ENCODE results near the gene IBSP. TPM values are rescaled to one million over a fixed set of nuclear protein-coding genes. Genes with fewer than 3 reads are reported as not detected.

Gene IBSP
- total RNA-seq, 1 donor from 2014 or later, result 0.90 TPM

DNA sequence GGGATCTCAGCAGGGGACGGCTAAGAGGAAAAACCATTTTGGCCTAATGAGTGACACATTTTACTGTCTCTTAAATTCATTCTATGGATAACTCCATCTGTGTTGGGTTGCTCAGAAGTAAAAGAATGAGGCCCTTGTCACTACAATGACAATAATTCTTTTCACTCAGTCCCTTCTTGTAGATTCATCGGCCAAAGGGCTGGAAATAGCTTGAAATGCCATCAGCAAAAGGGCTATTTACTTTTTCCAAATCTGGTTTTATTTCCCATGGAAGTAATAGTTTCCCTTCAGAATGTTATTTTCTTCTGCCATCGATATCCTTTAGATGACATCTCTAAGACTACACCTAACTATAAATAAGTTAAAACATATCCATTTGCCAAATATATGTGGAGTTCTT, 40.8 kb downstream of the IBSP start:
- Mint-ChIP-seq H3K4me3 (ENCODE audit: unreplicated experiment) (no peak overlapping the region), H3K27me3 (ENCODE audit: low read depth) (no peaks in the 10 kb centered on the region), H3K27ac (ENCODE audit: unreplicated experiment) (no peak overlapping the region), H3K36me3 (ENCODE audit: low read depth) (no peaks in the 10 kb centered on the region), H3K9me3 (ENCODE audit: low read depth) (no peaks in the 10 kb centered on the region), H3K4me1 (ENCODE audit: low read depth) (peaks cover 28% of the 10 kb centered on the region)
- TF ChIP-seq, protein P1, sequence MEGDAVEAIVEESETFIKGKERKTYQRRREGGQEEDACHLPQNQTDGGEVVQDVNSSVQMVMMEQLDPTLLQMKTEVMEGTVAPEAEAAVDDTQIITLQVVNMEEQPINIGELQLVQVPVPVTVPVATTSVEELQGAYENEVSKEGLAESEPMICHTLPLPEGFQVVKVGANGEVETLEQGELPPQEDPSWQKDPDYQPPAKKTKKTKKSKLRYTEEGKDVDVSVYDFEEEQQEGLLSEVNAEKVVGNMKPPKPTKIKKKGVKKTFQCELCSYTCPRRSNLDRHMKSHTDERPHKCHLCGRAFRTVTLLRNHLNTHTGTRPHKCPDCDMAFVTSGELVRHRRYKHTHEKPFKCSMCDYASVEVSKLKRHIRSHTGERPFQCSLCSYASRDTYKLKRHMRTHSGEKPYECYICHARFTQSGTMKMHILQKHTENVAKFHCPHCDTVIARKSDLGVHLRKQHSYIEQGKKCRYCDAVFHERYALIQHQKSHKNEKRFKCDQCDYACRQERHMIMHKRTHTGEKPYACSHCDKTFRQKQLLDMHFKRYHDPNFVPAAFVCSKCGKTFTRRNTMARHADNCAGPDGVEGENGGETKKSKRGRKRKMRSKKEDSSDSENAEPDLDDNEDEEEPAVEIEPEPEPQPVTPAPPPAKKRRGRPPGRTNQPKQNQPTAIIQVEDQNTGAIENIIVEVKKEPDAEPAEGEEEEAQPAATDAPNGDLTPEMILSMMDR (IDR thresholded peaks at IDR 0.05), result no peak
- DNase-seq (ENCODE audit: low spot score), result no peak

DNA sequence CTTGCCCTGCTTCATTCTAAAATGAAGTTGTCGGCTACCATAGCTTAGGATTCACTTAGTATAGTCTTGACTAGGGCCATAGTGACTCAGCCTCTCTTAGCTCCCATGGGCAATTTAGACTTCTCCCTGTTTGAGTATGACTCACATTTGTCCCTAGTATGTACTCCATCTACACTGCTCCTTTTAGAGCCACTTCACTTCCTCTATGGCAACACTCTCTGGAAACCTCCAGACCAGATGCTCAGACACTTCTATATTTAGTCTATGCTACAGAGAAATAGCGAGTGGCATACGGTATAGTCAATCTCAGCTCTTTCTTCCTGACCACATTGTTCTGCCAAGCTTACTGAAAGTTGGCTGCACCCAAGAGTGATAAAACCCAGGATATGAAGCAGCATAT, 44.6 kb downstream of the IBSP start:
- Mint-ChIP-seq H3K27me3 (ENCODE audit: low read depth) (peaks cover 1% of the 10 kb centered on the region), H3K4me1 (ENCODE audit: low read depth) (peaks cover 25% of the 10 kb centered on the region), H3K9me3 (ENCODE audit: low read depth) (no peaks in the 10 kb centered on the region), H3K27ac (ENCODE audit: unreplicated experiment) (peak overlapping the region; percentile 93), H3K36me3 (ENCODE audit: low read depth) (no peaks in the 10 kb centered on the region), H3K4me3 (ENCODE audit: unreplicated experiment) (no peak overlapping the region)
- TF ChIP-seq, protein P1 (IDR thresholded peaks at IDR 0.05), result no peak
- no peak for DNase-seq (ENCODE audit: low spot score)

DNA sequence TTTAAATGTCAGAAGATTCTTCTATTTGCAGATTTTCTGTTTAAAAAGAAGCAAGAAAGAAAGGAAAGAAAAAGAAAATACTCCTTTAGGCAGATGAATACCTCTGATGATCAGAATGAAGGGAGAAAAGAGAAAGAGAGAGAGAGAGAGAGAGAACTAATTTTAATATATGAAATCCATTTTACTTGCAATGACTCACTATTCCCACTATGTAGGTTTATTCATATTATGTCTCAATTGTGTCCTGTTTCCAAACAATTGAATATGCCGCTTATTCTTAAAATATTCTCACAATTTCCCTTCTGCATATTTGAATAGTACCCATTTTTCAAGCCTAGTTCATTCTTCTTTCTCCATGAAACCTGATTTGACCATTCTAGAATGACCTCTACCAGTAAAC, 45.1 kb downstream of the IBSP start:
- no peaks in the 10 kb centered on the region for H3K36me3 Mint-ChIP-seq (ENCODE audit: low read depth)
- peak overlapping the region; percentile 93 for H3K27ac Mint-ChIP-seq (ENCODE audit: unreplicated experiment)
- H3K4me1 Mint-ChIP-seq (ENCODE audit: low read depth), result peaks cover 25% of the 10 kb centered on the region
- H3K9me3 Mint-ChIP-seq (ENCODE audit: low read depth), result no peaks in the 10 kb centered on the region
- peaks cover 1% of the 10 kb centered on the region for H3K27me3 Mint-ChIP-seq (ENCODE audit: low read depth)
- TF ChIP-seq, protein P1 (IDR thresholded peaks at IDR 0.05), result no peak
- no peak for DNase-seq (ENCODE audit: low spot score)
- peak overlapping the region; percentile 0 for H3K4me3 Mint-ChIP-seq (ENCODE audit: unreplicated experiment)

DNA sequence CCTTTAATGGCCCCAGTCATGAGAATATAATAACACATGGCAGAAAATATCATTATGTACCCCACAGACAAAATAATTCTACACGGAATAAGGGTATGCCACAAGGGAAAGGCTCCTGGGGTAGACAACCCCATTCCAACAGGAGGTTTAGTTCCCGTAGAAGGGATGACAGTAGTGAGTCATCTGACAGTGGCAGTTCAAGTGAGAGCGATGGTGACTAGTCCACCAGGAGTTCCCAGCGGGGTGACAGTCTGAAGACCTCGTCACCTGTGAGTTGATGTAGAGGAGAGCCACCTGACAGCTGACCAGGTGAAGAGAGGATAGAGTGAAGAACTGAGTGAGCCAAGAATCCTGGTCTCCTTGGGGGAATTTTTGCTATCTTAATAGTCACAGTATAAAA, 46.9 kb downstream of the IBSP start:
- TF ChIP-seq, protein P1 (IDR thresholded peaks at IDR 0.05), result no peak
- no peak overlapping the region for H3K4me3 Mint-ChIP-seq (ENCODE audit: unreplicated experiment)
- H3K27me3 Mint-ChIP-seq (ENCODE audit: low read depth), result peaks cover 1% of the 10 kb centered on the region
- peaks cover 25% of the 10 kb centered on the region for H3K4me1 Mint-ChIP-seq (ENCODE audit: low read depth)
- no peaks in the 10 kb centered on the region for H3K9me3 Mint-ChIP-seq (ENCODE audit: low read depth)
- no peaks in the 10 kb centered on the region for H3K36me3 Mint-ChIP-seq (ENCODE audit: low read depth)
- no peak for DNase-seq (ENCODE audit: low spot score)
- H3K27ac Mint-ChIP-seq (ENCODE audit: unreplicated experiment), result no peak overlapping the region

DNA sequence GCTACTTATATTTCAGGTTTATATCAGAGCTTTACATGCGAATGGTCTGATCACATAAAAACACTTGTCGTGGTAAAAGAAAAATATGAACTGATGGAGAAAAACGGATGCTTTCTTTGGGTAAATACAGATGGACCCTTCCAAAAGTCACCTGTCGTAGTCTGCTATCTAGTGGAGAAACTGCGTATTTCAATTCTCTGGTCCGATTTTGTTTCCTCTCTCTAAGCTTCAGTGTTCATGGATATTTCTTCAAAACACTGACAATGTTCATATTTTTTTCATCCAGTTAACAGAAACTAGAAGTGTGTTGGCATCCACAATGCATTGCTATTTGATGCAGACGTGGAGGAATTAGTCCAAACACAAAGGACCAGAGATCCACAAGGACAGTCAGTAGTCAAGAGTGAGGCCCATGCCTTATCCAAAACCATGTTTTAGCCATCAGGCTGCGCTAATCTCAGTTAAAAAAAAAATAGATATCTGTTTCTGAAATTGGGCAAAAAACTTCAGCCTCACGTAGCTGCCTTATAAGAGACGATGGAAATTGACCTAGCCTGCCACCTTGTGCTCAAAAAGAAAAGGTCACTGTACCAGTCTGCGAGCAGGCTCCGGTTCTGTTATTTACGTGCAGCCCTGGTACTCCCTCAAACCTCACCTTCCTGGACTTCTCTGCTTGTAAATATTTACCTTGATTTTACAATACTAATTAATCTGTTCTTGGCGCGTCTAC, 49.4 kb downstream of the IBSP start:
- Mint-ChIP-seq H3K27ac (ENCODE audit: unreplicated experiment) (no peak overlapping the region), H3K4me3 (ENCODE audit: unreplicated experiment) (peak overlapping the region; percentile 58), H3K9me3 (ENCODE audit: low read depth) (no peaks in the 10 kb centered on the region), H3K36me3 (ENCODE audit: low read depth) (no peaks in the 10 kb centered on the region), H3K27me3 (ENCODE audit: low read depth) (peaks cover 1% of the 10 kb centered on the region), H3K4me1 (ENCODE audit: low read depth) (peaks cover 17% of the 10 kb centered on the region)
- no peak for DNase-seq (ENCODE audit: low spot score)
- TF ChIP-seq, protein P1 (IDR thresholded peaks at IDR 0.05), result peak; percentile 88

Measured in chondrocyte (in vitro differentiated cells).